HEK293 (cell line): Measurements from ENCODE around the gene RNF144B.

Source experiments
- CTCF ChIA-PET: fragments of 350-600 bp; formaldehyde crosslinking; extraction: SDS; loops from one replicate; lab custom pipeline; 2021; ENCODE audit warnings: antibody characterized with exemption; lab: Yijun Ruan, JAX
- POLR2A ChIA-PET: fragments of 300-600 bp; formaldehyde crosslinking; extraction: SDS; loops from one replicate; lab custom pipeline; 2020; ENCODE audit warnings: antibody characterized with exemption, inconsistent platforms; lab: Yijun Ruan, JAX
- H3K27ac ChIP-seq: fragments of 200-500 bp; sonication (Bioruptor generic); 2 replicates; pipeline ENCODE4 v1.5.1; 2014; ENCODE audit warnings: low read depth, low read length, control low read depth, inconsistent platforms; ENCODE audit errors: extremely low read depth
- H3K36me3 ChIP-seq, 2 experiments: fragments of 200-500 bp in 1 of 2; sonication (Bioruptor generic) in 1 of 2; 1 replicate in 1 of 2; 2 replicates in 1 of 2; pipeline ENCODE4 v1.5.1; 2014 to 2017; ENCODE audit warnings: inconsistent platforms in 2 of 2, low read length in 2 of 2; ENCODE audit not compliant: control insufficient read depth in 2 of 2, insufficient read depth in 1 of 2
- H3K4me1 ChIP-seq: fragments of 200-500 bp; sonication (Bioruptor generic); 2 replicates; pipeline ENCODE4 v1.5.1; 2014; ENCODE audit warnings: mild to moderate bottlenecking, low read length, inconsistent platforms; ENCODE audit not compliant: control insufficient read depth, insufficient read depth
- H3K4me3 ChIP-seq: 2 replicates; pipeline ENCODE4 v1.5.1; 2011; ENCODE audit warnings: low read depth, mild to moderate bottlenecking, control low read depth, low read length, moderate library complexity
- H3K9me3 ChIP-seq: fragments of 200-500 bp; sonication (Bioruptor generic); 2 replicates; pipeline ENCODE4 v1.5.1; 2014; ENCODE audit warnings: low read depth, low read length, inconsistent platforms; ENCODE audit not compliant: control insufficient read depth, insufficient read depth
- CTCF ChIP-seq: fragments of 450-650 bp; formaldehyde crosslinking; IDR thresholded peaks from 2 replicates; pipeline ENCODE4 v1.5.1; 2016; ENCODE audit warnings: missing biosample characterization, missing genetic modification characterization
- HOXA7 ChIP-seq: sonication (generic); formaldehyde crosslinking; IDR thresholded peaks from 2 replicates; pipeline ENCODE4 v1.8.1; 2022; ENCODE audit warnings: missing genetic modification reagents, borderline replicate concordance
- HOXC10 ChIP-seq: sonication (generic); formaldehyde crosslinking; IDR thresholded peaks from 2 replicates; pipeline ENCODE4 v1.8.1; 2023; ENCODE audit warnings: mild to moderate bottlenecking, missing genetic modification reagents
- HOXD13 ChIP-seq: sonication (generic); formaldehyde crosslinking; IDR thresholded peaks from 2 replicates; pipeline ENCODE4 v1.8.0; 2022; ENCODE audit warnings: missing genetic modification reagents, borderline replicate concordance
- IKZF3 ChIP-seq: fragments of 450-650 bp; IDR thresholded peaks from 2 replicates; pipeline ENCODE4 v1.5.0; 2018; ENCODE audit warnings: missing biosample characterization, mild to moderate bottlenecking, missing genetic modification characterization, moderate library complexity
- RBAK ChIP-seq: fragments of 450-650 bp; formaldehyde crosslinking; IDR thresholded peaks from 2 replicates; pipeline ENCODE4 v1.5.1; 2016; ENCODE audit warnings: missing biosample characterization, missing genetic modification characterization
- YY1 ChIP-seq: fragments of 450-650 bp; formaldehyde crosslinking; IDR thresholded peaks from 2 replicates; pipeline ENCODE4 v1.5.1; 2018; ENCODE audit warnings: missing biosample characterization, missing genetic modification characterization
- ZBTB20 ChIP-seq: fragments of 450-650 bp; formaldehyde crosslinking; IDR thresholded peaks from 2 replicates; pipeline ENCODE4 v1.5.1; 2016; ENCODE audit warnings: missing biosample characterization, missing genetic modification characterization
- ZNF18 ChIP-seq: fragments of 450-650 bp; formaldehyde crosslinking; IDR thresholded peaks from 2 replicates; pipeline ENCODE4 v1.5.1; 2016; ENCODE audit warnings: missing biosample characterization, missing genetic modification characterization
- ZNF223 ChIP-seq: fragments of 450-650 bp; formaldehyde crosslinking; IDR thresholded peaks from 2 replicates; pipeline ENCODE4 v1.5.1; 2016; ENCODE audit warnings: missing biosample characterization, missing genetic modification characterization
- ZNF248 ChIP-seq: fragments of 450-650 bp; formaldehyde crosslinking; IDR thresholded peaks from 2 replicates; pipeline ENCODE4 v1.5.1; 2017; ENCODE audit warnings: missing biosample characterization, missing genetic modification characterization
- ZNF354C ChIP-seq: fragments of 450-650 bp; formaldehyde crosslinking; IDR thresholded peaks from 2 replicates; pipeline ENCODE4 v1.5.1; 2016; ENCODE audit warnings: missing biosample characterization, missing genetic modification characterization, low read depth, borderline replicate concordance
- ZNF585B ChIP-seq: fragments of 450-650 bp; formaldehyde crosslinking; IDR thresholded peaks from 2 replicates; pipeline ENCODE4 v1.5.1; 2016; ENCODE audit warnings: missing biosample characterization, missing genetic modification characterization
- ZNF623 ChIP-seq: fragments of 450-650 bp; formaldehyde crosslinking; IDR thresholded peaks from 2 replicates; pipeline ENCODE4 v1.5.1; 2016; ENCODE audit warnings: missing biosample characterization, missing genetic modification characterization
- ZNF658 ChIP-seq: fragments of 450-650 bp; formaldehyde crosslinking; IDR thresholded peaks from 2 replicates; pipeline ENCODE4; 2016; ENCODE audit warnings: missing biosample characterization, missing genetic modification characterization
- ZNF677 ChIP-seq: fragments of 450-650 bp; IDR thresholded peaks from 2 replicates; pipeline ENCODE4 v1.5.0; 2018; ENCODE audit warnings: missing biosample characterization, mild to moderate bottlenecking, missing genetic modification characterization, moderate library complexity
- ZNF76 ChIP-seq: fragments of 450-650 bp; formaldehyde crosslinking; IDR thresholded peaks from 2 replicates; pipeline ENCODE4; 2016; ENCODE audit warnings: low read depth, missing biosample characterization, missing genetic modification characterization, borderline replicate concordance
- ZSCAN30 ChIP-seq: fragments of 450-650 bp; IDR thresholded peaks from 2 replicates; pipeline ENCODE4 v1.5.1; 2018; ENCODE audit warnings: missing biosample characterization, mild to moderate bottlenecking, missing genetic modification characterization, moderate library complexity
- TF ChIP-seq, protein P1 (sequence below): fragments of 450-650 bp; formaldehyde crosslinking; IDR thresholded peaks from 2 replicates; pipeline ENCODE4 v1.5.1; 2016; ENCODE audit warnings: missing biosample characterization, missing genetic modification characterization
- TF ChIP-seq, protein P2 (sequence below): fragments of 450-650 bp; formaldehyde crosslinking; IDR thresholded peaks from 2 replicates; pipeline ENCODE4 v1.5.1; 2016; ENCODE audit warnings: missing biosample characterization, missing genetic modification characterization, low read depth
- TF ChIP-seq, protein P3 (sequence below): IDR thresholded peaks from 2 replicates; pipeline ENCODE4 v1.6.1; 2011; ENCODE audit warnings: mild to moderate bottlenecking, low read depth, low read length, borderline replicate concordance
- TF ChIP-seq, protein P4 (sequence below): fragments of 450-650 bp; formaldehyde crosslinking; IDR thresholded peaks from 2 replicates; pipeline ENCODE4 v1.5.1; 2016; ENCODE audit warnings: missing biosample characterization, missing genetic modification characterization

Gene RNF144B

DNA sequence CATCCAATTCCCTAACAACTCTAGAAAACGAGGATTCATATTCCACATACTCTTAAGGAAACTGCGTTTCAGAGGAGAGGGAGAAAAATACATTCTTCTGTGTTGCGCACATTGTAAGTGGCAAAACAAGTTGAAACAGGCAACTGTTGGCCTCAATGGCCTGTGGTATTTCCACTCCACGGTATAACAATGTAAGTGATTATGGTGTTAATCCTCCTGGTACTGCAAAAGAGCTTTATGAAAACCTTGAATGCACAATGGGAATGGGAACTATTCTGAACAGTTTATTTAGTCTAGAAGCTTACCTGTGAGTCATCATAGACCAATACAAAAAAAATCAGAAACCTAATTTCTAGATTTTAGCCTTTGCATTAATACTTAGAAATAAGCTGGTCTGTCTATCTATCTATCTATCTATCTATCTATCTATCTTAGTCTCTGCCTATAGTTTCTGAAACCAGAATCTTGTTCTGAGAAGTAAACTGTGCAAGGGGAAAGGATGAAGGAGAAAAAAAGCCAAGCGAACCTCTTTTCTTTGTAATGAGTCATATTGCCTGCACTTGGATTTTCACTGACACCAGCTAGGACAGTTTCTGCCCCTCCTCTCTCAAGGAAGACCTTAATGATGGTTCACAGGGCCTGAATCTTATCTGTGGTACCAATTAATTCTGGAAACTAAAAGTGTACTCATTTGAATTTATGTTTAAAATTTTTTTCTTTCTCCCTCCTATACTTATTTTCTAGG is 101.5 kb downstream of the RNF144B start:
- Histone ChIP-seq H3K36me3 (no peaks in the 10 kb centered on the region), H3K27ac (no peak overlapping the region), H3K4me3 (no peak overlapping the region)
- TF ChIP-seq ZNF623 (tag by site-specific recombination) (no peak), YY1 (tag by site-specific recombination) (no peak), ZBTB20 (no peak), ZNF76 (no peak), RBAK (no peak), IKZF3 (tag by site-specific recombination) (no peak), ZNF248 (no peak), HOXD13 (CRISPR knock-in tag) (no peak), CTCF (tag by site-specific recombination) (no peak)
- TF ChIP-seq, protein P1, sequence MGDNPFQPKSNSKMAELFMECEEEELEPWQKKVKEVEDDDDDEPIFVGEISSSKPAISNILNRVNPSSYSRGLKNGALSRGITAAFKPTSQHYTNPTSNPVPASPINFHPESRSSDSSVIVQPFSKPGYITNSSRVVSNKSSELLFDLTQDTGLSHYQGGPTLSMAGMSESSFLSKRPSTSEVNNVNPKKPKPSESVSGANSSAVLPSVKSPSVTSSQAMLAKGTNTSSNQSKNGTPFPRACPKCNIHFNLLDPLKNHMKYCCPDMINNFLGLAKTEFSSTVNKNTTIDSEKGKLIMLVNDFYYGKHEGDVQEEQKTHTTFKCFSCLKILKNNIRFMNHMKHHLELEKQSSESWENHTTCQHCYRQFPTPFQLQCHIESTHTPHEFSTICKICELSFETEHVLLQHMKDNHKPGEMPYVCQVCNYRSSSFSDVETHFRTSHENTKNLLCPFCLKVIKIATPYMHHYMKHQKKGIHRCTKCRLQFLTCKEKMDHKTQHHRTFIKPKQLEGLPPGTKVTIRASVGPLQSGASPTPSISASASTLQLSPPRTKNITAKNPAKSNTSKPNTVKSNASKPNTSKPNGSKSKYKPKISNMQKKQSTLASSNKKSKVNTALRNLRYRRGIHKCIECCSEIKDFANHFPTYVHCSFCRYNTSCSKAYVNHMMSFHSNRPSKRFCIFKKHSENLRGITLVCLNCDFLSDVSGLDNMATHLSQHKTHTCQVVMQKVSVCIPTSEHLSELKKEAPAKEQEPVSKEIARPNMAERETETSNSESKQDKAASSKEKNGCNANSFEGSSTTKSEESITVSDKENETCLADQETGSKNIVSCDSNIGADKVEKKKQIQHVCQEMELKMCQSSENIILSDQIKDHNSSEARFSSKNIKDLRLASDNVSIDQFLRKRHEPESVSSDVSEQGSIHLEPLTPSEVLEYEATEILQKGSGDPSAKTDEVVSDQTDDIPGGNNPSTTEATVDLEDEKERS: no peak
- TF ChIP-seq, protein P2, sequence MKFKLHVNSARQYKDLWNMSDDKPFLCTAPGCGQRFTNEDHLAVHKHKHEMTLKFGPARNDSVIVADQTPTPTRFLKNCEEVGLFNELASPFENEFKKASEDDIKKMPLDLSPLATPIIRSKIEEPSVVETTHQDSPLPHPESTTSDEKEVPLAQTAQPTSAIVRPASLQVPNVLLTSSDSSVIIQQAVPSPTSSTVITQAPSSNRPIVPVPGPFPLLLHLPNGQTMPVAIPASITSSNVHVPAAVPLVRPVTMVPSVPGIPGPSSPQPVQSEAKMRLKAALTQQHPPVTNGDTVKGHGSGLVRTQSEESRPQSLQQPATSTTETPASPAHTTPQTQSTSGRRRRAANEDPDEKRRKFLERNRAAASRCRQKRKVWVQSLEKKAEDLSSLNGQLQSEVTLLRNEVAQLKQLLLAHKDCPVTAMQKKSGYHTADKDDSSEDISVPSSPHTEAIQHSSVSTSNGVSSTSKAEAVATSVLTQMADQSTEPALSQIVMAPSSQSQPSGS (tag by site-specific recombination): no peak
- TF ChIP-seq, protein P3, sequence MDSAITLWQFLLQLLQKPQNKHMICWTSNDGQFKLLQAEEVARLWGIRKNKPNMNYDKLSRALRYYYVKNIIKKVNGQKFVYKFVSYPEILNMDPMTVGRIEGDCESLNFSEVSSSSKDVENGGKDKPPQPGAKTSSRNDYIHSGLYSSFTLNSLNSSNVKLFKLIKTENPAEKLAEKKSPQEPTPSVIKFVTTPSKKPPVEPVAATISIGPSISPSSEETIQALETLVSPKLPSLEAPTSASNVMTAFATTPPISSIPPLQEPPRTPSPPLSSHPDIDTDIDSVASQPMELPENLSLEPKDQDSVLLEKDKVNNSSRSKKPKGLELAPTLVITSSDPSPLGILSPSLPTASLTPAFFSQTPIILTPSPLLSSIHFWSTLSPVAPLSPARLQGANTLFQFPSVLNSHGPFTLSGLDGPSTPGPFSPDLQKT: no peak
- TF ChIP-seq, protein P4, sequence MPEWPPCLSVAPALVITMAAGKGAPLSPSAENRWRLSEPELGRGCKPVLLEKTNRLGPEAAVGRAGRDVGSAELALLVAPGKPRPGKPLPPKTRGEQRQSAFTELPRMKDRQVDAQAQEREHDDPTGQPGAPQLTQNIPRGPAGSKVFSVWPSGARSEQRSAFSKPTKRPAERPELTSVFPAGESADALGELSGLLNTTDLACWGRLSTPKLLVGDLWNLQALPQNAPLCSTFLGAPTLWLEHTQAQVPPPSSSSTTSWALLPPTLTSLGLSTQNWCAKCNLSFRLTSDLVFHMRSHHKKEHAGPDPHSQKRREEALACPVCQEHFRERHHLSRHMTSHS (tag by site-specific recombination): no peak
- TF ChIP-seq, all 188 proteins: peak for 0
- Histone ChIP-seq H3K9me3 (no peaks in the 10 kb centered on the region), H3K4me1 (no peaks in the 10 kb centered on the region)
- POLR2A ChIA-PET: no interaction called here
- CTCF ChIA-PET: interaction anchor here (0.6 to 2.9 kb wide), 6 partner anchors 15 to 905 kb away, joined by 3 to 17 read pairs (median 4); partner anchors contain the start of gene RNF144B

DNA sequence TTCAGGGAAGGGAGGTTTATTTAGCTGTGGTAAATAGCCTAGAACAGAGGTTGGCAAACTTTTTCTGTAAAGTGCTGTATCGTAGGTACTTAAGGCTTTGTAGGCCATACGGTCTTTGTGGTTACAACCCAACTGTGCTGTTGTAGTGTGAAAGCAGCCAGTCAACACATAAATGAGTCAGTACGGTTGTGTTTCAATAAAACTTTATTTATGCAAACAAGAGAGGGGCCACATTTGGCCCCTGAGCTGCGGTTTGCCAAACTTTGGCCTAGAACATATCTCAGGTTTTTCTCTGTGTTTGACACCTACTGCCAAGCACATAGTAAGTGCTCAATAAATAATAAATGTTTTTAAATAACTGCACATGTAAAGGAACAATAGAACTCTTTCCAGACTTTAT is 102.2 kb downstream of the RNF144B start:
- Histone ChIP-seq H3K27ac (no peak overlapping the region), H3K4me1 (no peaks in the 10 kb centered on the region), H3K9me3 (no peaks in the 10 kb centered on the region), H3K4me3 (no peak overlapping the region), H3K36me3 (no peaks in the 10 kb centered on the region)
- ChIA-PET CTCF (interaction anchor here (0.6 to 2.9 kb wide), 4 partner anchors 14 to 211 kb away, joined by 3 to 17 read pairs (median 6); no protein-coding TSS in a partner anchor), POLR2A (interaction anchor here (0.6 kb wide), 1 partner anchor 746 kb away, joined by 4 read pairs; no protein-coding TSS in a partner anchor)
- TF ChIP-seq ZNF658 (tag by site-specific recombination) (no peak), HOXA7 (CRISPR knock-in tag) (no peak), HOXC10 (CRISPR knock-in tag) (no peak), ZNF18 (tag by site-specific recombination) (no peak), ZNF223 (tag by site-specific recombination) (no peak), ZNF354C (tag by site-specific recombination) (no peak), ZNF585B (no peak), ZSCAN30 (tag by site-specific recombination) (no peak), ZNF677 (tag by site-specific recombination) (no peak)
